ENCODE measurements around the gene YJU2.
A peak's percentile ranks its signal among the peaks of the same experiment; 100 is the strongest.
"Not testable (repeated sequence)": the region's sequence is repeated elsewhere in the genome, so short reads cannot be mapped to it uniquely, and the experiment has no call there.

Gene YJU2

DNA sequence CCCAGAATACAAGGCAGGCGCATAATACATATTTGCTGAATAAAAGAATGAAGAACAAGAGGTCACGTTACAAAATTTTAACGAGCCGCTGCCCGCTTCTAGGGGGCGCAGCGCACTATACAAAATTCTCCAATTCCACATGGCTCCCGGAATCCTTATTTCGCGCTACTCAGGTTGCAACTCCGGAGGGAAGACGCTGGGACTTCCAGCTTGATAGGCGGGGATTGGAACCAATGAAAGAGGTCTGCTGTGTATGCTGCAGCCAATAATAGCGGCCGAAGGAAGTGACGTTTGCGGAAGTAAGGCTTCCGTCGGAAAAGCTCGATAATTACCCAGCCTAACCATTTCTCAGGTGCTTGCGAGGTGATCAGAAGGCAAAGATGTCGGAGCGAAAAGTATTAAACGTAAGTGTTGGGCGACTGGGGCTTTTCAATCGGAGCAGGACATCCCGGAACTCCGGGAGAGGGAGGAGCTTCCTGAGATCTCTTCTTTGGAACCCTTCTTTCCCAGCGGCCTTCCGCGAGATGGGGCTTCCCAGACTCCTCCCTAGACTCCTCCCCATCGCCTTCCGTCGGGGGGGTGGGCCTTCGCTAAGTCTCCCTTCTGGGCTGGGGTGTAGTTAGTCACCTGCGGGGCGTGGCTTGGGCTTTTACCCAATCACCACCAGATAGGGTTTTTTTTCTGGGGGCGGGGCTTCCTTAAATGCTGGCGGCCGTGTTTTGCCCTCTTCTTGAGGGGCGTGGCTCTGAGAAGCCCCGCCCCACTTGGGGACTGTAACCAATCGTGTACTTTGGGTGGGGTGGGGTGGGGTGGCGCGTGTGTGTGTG is at the start of gene YJU2:
Gene YJU2, plus strand, starts transcription at position 314 of the 827 bp plus-strand sequence. Its CDS starts 67 bp downstream, at position 381.
- peak; percentile 100 for DNase-seq

DNA sequence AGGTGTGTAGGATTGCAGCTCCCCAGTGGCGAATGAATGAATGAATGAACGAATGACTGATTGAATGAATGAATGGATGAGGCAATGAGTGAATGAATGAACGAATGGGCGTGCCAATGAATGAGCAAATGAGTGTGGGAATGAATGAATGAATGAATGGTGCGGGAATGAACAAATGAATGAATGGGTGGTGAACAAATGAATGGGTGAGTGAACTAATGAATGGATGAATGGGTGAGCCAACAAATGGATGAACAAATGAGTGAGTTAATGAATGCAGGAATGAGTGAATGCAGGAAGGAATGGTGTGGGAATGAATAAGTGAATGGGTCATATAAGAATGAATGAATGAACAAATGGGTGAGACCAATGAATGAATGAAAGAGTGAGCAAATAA is 49.7 kb upstream of the YJU2 start:
- no peak for DNase-seq

DNA sequence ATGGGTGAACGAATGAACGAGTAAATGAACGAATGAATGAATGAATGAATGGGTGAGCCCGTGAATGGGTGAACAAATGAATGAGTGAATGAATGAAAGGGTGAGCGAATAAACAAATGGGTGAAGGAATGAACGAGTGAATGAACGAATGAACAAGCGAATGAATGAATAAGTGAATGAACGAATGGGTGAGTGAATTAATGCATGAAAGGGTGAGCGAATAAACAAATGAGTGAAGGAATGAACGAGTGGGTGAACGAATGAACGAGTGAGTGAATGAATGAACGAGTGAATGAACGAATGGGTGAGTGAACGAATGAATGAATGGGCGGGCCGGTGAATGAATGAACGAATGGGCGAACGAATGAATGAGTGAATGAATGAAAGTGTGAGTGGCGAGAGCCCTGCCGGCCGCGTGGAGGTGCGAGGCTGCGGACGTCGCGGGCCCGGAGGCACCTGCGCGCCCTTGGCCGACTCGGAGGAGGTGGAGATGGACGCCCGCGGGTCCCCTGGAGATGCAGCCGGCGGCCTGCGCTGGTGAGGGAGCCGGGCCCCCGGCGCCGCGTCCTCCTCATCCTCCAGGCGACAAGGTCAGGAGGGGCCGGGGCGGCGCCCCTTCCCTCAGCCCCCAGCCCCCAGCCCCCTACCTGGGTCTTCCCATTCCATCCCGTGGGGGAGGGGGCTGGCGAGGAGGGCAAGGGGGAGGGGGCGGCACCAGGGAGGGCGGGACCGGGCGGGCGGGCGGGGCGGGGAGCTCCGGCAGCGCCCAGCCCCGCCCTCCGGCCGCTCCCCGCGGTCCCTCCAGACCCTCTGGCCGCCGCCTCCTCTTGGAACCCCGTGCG is 49.0 kb upstream of the YJU2 start:
- peak; percentile 68 for DNase-seq

DNA sequence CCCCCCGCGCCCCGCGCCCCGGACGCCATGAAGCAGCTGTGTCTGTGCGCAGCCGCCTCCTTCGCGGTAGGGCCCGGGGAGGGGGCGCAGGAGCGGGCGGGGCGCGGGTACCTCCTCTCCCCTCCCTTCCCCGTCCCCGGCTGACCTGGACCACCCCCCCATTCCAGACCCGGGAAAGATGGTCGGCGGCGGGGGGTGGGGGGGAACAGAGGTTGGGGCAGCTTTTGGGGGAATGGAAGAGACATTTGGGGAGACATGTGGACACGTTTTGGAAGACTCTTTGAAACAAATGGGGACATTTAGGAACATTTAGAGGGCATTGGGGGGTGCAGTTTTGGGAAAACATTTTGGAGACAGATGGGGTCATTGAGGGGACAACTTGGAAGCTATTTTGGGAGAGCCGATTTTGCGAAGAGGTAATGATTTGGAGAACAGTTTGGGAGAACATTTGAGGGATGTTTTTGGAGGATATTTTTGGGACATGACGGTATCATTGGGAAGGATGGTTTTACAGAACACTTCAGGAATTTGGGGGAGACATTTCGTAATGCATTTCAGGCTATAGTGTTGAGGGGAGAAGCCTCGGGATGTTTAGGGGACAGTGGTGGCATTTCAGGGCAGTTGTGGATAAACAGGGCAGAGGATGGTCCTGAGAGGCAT is 48.3 kb upstream of the YJU2 start:
- no peak for DNase-seq

DNA sequence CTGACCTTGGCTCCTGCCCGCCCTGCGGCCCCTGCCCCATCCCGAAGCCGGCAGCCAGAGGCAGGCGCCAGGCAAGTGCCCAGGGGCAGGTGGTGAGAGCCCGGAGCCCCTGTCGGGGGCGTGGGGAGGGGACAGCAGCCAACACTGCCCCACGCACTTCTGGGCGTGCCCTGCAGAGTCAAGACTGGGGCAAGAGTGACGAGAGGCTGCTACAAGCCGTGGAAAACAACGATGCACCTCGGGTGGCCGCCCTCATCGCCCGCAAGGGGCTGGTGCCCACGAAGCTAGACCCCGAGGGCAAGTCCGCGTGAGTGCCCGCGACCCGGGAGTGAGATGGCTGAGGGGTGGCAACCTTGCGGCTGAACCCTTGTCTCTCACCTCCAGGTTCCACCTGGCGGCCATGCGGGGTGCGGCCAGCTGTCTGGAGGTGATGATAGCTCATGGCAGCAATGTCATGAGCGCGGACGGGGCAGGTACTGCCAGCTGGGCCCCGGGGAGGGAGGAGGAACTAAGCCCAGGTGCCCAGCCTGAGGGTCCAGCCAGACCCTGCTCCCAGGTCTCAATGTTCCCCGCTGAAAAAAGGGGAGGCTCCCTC is 47.1 kb upstream of the YJU2 start:
- peak; percentile 46 for DNase-seq

DNA sequence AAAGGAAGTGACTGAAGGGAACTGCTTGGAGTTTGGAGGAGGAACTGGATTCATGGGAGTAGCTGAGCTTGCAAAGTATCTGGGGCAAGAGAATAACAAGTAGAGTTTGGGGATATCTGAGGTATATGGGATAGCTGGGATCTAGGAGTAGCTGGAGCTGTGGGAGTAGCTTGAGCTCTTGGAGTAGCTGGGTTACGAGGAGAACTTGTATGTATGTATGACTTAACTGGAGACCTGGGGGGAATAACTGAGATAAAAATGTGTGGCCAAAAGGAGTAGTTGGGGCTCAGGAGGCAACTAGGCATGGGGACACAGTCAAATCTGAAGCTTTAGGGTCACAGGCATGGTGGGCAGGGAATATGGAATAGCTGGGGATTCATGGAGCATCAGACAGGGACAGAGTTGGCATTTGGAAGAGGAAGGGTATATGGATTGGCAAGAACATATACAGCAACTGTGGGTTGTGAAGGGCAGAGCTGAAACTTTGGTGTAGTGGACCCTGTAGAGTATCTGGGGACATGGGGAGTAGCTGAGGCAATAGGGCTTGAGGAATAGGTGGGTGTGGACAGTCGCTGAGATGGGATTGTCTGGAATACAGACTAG is 45.8 kb upstream of the YJU2 start:
- no peak for DNase-seq

DNA sequence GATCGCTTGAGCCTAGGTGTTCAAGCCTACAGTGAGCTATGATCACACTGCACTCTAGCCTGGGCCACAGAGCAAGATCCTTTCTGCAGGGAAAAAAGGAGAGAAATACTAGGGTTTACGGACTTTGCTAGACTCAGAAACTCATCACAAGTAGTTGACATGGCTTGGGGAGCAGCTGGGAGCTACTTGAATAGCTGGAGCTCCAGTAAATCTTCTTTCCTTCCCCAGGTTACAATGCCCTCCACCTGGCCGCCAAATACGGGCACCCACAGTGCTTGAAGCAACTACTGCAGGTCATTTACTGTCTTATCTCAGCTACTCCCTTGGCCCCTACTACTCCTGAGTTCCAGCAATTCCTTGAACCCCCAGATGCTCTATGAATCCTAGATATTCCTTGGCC is 45.1 kb upstream of the YJU2 start:
- no peak for DNase-seq

DNA sequence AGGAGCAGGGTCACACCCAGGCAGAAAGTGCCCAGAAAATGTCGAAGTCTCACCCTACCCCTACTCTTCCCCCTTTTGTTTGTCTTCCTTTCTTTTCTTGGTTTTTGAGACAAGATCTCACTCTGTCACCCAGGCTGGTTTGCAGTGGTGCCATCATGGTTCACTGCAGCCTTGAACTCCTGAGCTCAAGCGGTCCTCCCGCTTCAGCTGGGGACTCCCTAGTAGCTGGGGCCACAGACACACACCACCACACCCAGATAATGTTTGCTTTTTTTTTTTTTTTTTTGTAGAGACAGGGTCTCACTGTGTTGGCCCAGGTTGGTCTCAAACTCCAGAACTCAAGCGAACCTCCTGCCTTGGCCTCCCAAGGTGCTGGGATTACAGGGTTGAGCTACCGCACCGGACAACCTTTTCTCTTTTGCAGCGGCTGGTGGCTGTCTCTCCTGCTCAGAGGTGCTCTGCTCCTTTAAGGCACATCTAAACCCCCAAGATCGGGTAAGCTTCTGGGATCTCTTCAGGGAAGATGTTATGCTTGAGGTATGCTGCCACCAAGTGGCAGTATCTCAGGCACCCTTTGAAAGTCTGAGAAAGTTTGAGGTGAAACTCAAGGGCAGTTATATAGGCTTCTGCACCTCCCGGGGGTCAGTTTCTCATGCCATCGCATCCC is 39.9 kb upstream of the YJU2 start:
- peak; percentile 61 for DNase-seq

DNA sequence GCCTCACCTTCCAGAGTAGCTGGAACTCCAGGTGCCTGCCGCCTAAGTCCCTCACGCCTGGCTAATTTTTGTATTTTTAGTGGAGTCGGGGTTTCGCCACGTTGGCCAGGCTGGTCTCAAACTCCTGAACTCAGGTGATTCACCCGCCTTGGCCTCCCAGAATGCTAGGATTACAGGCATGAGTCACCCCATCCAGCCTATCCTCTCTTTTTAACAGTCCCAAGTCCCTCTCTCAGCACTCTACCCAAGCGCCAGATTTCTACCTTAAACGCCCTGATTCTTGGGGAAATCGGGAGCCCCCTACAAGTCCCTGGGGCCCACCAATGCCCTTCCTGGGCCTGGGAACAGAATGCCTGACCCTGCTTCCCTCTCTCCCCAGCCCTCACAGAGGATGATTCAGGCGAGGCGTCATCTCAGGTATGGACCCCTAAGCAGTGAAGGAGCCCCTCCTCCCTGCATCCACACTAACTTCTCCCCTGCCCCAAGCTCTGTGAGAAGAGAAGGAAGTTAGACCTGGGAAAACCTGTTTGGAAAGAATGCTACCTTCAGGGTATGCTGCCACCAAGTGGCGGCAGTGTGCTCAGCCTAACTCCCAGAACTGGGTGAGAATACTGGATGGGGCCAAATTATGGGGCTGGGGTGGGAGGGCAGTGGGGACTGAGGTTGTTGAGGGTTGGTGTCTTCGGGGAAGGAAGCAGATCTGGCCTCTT is 38.3 kb upstream of the YJU2 start:
- DNase-seq = peak; percentile 77

DNA sequence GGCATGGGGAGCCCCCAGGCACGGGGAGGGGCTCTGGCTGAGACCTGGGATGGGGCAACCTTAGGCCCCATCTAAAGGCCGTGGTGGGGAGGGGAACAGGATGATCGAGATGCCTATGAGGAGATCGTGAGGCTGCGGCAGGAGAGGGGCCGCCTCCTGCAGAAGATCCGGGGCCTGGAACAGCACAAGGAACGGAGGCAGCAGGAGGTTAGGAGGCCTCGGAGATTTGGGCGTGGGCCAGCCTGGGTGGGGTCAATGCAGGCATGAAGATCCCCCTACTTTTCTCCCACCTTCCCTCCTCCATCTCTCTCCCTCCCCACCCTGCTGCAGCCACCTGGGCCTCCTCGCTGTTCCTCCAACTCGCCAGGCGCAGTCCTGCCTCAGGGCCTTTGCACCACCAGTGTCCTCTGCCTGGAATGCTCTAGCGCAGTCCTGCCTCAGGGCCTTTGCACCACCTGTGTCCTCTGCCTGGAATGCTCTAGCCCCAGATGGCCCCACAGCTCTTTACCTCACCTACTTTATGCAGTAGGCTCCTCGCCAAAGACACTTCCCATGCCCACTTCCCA is 36.6 kb upstream of the YJU2 start:
- no peak for DNase-seq

DNA sequence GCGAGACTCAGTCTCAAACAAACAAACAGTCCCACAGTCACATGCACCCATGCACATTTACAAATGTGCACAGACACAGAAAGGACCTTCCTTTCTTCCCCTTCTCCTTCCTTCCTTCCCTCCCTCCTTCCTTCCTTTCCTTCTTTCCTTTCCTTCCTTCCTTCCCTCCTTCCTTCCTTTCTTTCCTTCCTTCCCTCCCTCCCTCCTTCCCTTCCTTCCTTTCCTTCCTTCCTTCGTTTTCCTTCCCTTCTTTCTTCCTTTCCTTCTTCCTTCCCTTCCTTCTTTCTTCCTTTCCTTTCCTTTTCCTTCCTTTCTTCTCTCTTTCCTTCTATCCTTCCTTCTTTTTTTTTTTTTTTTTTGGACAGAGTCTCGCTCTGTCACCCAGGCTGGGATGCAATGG is 33.8 kb upstream of the YJU2 start:
- no peak for DNase-seq

DNA sequence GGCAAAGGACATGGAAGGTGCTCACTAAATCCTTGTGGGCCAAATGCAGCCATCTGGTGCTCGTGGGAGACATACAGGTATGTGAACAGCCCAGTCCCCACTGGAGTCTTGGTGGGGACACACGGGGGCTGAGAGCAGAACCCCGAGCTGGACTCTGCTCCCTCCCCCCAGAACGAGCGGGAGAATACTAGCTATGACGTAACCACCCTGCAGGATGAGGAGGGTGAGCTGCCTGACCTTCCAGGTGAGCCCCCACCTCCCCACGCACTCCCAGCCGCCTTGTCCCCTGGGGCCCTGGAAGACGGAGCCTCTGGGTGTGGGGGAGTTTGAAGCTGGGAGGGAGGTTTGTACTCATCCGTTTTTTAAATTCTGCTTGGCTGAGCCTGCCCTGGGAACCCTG is 31.1 kb upstream of the YJU2 start:
- DNase-seq = peak; percentile 14

DNA sequence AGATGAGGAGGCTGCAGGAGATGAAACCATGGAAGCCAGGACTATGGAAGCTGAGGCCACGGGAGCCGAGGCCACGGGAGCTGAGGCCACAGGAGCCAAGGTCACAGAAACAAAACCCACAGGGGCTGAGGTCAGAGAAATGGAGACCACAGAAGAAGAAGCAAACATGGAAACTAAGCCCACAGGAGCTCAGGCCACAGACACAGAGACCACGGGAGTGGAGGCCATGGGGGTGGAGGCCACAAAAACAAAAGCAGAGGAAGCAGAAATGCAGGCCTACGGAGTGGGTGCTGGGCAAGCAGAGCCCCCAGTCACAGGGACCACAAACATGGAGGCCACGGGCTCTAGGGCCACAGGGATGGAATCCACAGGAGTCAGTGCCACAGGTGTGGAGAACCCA is 30.0 kb upstream of the YJU2 start:
- DNase-seq = no peak

DNA sequence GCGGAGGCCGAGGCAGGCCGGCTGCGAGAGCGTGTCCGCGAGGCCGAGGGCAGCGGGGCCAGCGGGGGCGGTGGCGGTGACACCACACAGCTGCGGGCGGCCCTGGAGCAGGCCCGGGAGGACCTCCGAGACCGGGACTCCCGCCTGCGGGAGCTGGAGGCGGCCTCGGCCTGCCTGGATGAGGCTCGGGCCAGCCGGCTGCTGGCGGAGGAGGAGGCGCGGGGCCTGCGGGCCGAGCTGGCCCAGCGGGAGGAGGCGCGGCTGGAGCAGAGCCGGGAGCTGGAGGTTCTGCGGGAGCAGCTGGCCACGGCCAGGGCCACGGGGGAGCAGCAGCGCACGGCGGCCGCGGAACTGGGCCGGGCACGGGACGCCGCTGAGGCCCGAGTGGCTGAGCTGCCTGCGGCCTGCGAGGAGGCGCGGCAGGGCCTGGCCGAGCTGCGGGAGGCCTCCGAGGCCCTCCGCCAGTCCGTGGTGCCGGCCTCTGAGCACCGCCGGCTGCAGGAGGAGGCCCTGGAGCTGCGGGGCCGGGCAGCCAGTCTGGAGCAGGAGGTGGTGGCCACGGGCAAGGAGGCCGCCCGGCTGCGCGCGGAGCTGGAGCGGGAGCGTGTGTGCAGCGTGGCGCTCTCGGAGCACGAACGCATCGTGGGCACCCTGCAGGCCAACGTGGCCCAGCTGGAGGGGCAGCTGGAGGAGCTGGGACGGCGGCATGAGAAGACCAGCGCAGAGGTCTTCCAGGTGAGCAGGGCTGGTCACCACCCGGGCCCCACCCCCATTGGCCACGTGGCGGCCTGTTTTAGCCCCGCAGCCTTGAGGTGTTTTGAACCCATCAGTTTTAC is 29.2 kb upstream of the YJU2 start:
- DNase-seq = no peak

DNA sequence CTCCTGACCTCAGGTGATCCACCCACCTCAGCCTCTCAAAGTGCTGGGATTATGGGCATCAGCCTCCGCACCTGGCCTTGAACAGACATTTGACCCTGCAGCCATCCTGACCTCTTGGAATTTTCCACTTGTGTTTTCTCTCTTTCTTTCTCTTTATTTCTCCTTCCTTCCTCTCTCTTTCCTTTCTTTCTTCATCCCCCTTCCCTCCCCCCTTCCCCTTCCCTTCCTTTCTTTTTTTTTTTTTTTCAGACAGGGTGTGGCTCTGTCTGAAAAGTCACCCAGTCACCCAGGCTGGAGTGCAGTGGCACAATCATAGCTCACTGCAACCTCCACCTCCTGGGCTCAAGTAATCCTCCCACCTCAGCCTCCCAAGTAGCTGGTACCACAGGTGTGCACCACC is 28.4 kb upstream of the YJU2 start:
- DNase-seq = not testable (repeated sequence)

DNA sequence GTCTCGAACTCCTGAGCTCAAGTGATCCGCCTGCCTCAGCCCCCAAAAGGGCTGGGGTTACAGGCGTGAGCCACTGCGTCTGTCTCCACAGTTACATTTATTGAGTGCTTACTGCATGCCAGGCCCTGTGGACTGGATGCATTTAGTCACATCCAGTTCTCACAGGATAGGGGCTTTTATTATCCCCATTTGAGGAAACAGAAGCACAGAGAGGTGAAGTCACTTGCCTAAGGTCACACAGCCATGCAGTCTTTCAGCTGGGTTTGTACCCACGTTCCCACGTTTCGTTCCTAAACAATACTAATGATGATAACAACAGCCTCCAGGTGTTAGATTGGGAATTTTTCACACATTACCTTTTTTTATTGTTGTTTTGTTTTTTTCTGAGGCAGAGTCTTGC is 26.7 kb upstream of the YJU2 start:
- no peak for DNase-seq

DNA sequence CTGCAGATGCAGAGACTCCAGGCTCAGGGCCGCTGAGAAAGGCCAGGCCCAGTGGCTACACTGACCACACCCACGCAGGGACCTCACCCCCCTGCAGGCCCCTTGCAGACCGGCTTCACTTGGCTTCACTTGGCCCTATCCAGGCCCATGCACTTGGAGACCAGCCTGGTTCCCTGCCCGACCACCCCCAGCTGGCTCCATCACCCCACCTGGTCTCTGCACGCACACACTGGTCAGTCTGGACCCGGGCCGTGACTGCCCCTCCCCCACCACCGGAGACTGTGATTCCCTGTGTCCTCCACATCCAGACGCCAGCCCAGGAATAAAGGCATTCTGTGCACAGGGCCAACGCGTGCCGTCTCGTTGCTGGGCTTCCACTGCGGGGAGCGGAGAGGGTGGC is 22.4 kb upstream of the YJU2 start:
- DNase-seq = no peak

DNA sequence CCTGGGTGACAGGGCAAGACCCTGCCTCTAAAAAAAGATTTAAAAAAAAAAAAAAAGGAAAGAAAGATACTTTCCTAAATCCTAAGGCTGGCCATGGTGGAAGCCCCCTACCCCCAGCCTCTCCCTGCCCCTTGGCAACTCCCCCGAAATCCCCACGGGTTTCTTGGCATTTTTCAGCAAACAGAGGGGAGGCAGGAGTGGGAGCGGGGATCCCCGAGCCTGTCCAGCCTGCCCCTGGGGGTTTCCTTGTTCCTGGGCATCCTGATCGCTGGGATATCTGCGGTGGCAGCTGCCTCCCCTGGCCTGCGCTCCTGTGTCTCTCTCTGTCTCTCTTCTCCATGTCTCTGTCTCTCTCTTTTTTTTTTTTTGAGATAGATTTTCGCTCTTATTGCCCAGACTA is 21.0 kb upstream of the YJU2 start:
- no peak for DNase-seq

DNA sequence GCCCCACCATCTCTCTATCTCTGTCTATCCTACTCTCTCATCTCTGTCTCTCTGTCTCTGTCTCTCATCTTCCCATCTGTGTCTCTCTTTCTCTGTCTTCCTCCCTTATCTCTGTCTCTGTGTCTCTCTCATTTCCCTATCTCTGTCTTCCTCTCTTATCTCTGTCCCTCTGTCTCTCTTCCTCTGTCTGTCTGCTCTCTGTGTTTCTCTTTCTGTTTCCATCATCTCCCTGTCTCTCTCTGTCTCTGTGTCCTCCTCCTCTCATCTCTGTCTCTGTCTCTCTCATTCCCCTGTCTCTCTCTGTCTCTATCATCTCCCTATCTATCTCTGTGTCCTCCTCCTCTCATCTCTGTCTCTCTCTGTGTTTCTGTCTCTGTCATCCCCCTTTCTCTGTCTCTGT is 19.1 kb upstream of the YJU2 start:
- DNase-seq = no peak

DNA sequence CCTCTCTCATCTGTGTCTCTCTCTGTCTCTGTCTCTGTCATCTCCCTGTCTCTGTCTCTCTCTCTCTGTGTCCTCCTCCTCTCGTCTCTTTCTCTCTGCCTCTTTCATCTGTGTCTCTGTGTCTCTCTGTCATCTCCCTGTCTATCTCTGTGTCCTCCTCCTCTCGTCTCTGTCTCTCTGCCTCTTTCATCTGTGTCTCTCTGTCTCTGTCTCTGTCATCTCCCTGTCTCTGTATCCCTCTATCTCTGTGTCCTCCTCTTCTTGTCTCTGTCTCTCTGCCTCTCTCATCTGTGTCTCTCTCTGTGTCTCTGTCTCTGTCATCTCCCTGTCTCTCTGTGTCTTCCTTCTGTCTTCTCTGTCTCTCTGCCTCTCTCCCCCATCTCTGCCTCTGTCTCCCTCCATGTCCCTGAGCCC is 18.1 kb upstream of the YJU2 start:
- DNase-seq = no peak

Measured in NCI-H69 (cell line).